NCI-H1694 (cell line): ENCODE results near the gene SLC7A14.
A peak's percentile ranks its signal among the peaks of the same experiment; 100 is the strongest.

Experiments used
- DNase-seq: peaks from one replicate; lab custom pipeline; 2025; lab: John Stamatoyannopoulos, UW

SLC7A14 gene

GRCh38 chr3:170496868-170497140, 89.1 kb downstream of the SLC7A14 start:
- DNase-seq: no peak

GRCh38 chr3:170496026-170496867, 89.6 kb downstream of the SLC7A14 start:
- no peak for DNase-seq

- no peak for DNase-seq
Measured at GRCh38 chr3:170494766-170495165, 91.1 kb downstream of the SLC7A14 start.

GRCh38 chr3:170493712-170494182, 92.1 kb downstream of the SLC7A14 start:
- no peak for DNase-seq

- no peak for DNase-seq
Measured at GRCh38 chr3:170491901-170492300, 94.0 kb downstream of the SLC7A14 start.

GRCh38 chr3:170490828-170491560, 94.9 kb downstream of the SLC7A14 start:
- DNase-seq: no peak

GRCh38 chr3:170488802-170489201, 97.1 kb downstream of the SLC7A14 start:
- DNase-seq: no peak

GRCh38 chr3:170487031-170487430, 98.8 kb downstream of the SLC7A14 start:
- DNase-seq: no peak

- no peak for DNase-seq
Measured at GRCh38 chr3:170486398-170486797, 99.5 kb downstream of the SLC7A14 start.

GRCh38 chr3:170485696-170486095, 100.2 kb downstream of the SLC7A14 start:
- no peak for DNase-seq

- no peak for DNase-seq
Measured at GRCh38 chr3:170485294-170485693, 100.6 kb downstream of the SLC7A14 start.

- DNase-seq: no peak
Measured at GRCh38 chr3:170484869-170485268, 101.0 kb downstream of the SLC7A14 start.

GRCh38 chr3:170483485-170484262, 102.2 kb downstream of the SLC7A14 start:
- DNase-seq: no peak

GRCh38 chr3:170482199-170482598, 103.7 kb downstream of the SLC7A14 start:
- no peak for DNase-seq

- no peak for DNase-seq
Measured at GRCh38 chr3:170480111-170480510, 105.8 kb downstream of the SLC7A14 start.

GRCh38 chr3:170477395-170477794, 108.5 kb downstream of the SLC7A14 start:
- DNase-seq: no peak

GRCh38 chr3:170476291-170476690, 109.6 kb downstream of the SLC7A14 start:
- no peak for DNase-seq

- DNase-seq: no peak
Measured at GRCh38 chr3:170475092-170475685, 110.7 kb downstream of the SLC7A14 start.

- DNase-seq: no peak
Measured at GRCh38 chr3:170473358-170473757, 112.5 kb downstream of the SLC7A14 start.

GRCh38 chr3:170471149-170471548, 114.7 kb downstream of the SLC7A14 start:
- DNase-seq: no peak

GRCh38 chr3:170470063-170471016, 115.5 kb downstream of the SLC7A14 start:
- DNase-seq: peak; percentile 84
